Kidney glomerular epithelial cell (primary cell): ENCODE results near the gene CYP4F2.
"Not testable (repeated sequence)": the region's sequence is repeated elsewhere in the genome, so short reads cannot be mapped to it uniquely, and the experiment has no call there.

Experiments
- DNase-seq: peaks from one replicate; lab custom pipeline; 2025; lab: John Stamatoyannopoulos, UW

CYP4F2 gene

GRCh38 chr19:15899561-15899960 lies 1.7 kb upstream of the CYP4F2 start:
- DNase-seq, result not testable (repeated sequence)

GRCh38 chr19:15897026-15897737 lies 692 bp downstream of the CYP4F2 start:
- no peak for DNase-seq

GRCh38 chr19:15895876-15896430 lies 1.9 kb downstream of the CYP4F2 start:
- no peak for DNase-seq

GRCh38 chr19:15894359-15894758 lies 3.5 kb downstream of the CYP4F2 start:
- DNase-seq, result no peak

- DNase-seq, result no peak
Measured at GRCh38 chr19:15893477-15893876, 4.4 kb downstream of the CYP4F2 start.

GRCh38 chr19:15892012-15892411 lies 5.9 kb downstream of the CYP4F2 start:
- DNase-seq, result no peak

GRCh38 chr19:15891434-15891833 lies 6.4 kb downstream of the CYP4F2 start:
- no peak for DNase-seq

- DNase-seq, result not testable (repeated sequence)
Measured at GRCh38 chr19:15889339-15889738, 8.5 kb downstream of the CYP4F2 start.

- DNase-seq, result no peak
Measured at GRCh38 chr19:15885919-15886318, 12.0 kb downstream of the CYP4F2 start.

- DNase-seq, result no peak
Measured at GRCh38 chr19:15885167-15885566, 12.7 kb downstream of the CYP4F2 start.

- not testable (repeated sequence) for DNase-seq
Measured at GRCh38 chr19:15883329-15883728, 14.5 kb downstream of the CYP4F2 start.

- no peak for DNase-seq
Measured at GRCh38 chr19:15874821-15875474, 22.9 kb downstream of the CYP4F2 start.

- not testable (repeated sequence) for DNase-seq
Measured at GRCh38 chr19:15873771-15874170, 24.1 kb downstream of the CYP4F2 start.

GRCh38 chr19:15871570-15871969 lies 26.3 kb downstream of the CYP4F2 start:
- no peak for DNase-seq

- DNase-seq, result no peak
Measured at GRCh38 chr19:15869873-15870272, 28.0 kb downstream of the CYP4F2 start.

- DNase-seq, result peak; percentile 40
Measured at GRCh38 chr19:15869109-15869555, 28.7 kb downstream of the CYP4F2 start.

GRCh38 chr19:15866636-15867035 lies 31.2 kb downstream of the CYP4F2 start:
- no peak for DNase-seq

- no peak for DNase-seq
Measured at GRCh38 chr19:15864824-15865223, 33.0 kb downstream of the CYP4F2 start.

- DNase-seq, result no peak
Measured at GRCh38 chr19:15863272-15863671, 34.6 kb downstream of the CYP4F2 start.

- DNase-seq, result no peak
Measured at GRCh38 chr19:15862444-15862843, 35.4 kb downstream of the CYP4F2 start.

- DNase-seq, result no peak
Measured at GRCh38 chr19:15860522-15860921, 37.4 kb downstream of the CYP4F2 start.

GRCh38 chr19:15859187-15859586 lies 38.7 kb downstream of the CYP4F2 start:
- DNase-seq, result no peak

GRCh38 chr19:15850385-15850784 lies 47.5 kb downstream of the CYP4F2 start:
- no peak for DNase-seq
